GM08714 (cell line): ENCODE data around the gene THRB.
"Not testable (repeated sequence)": the region's sequence is repeated elsewhere in the genome, so short reads cannot be mapped to it uniquely, and the experiment has no call there.

Source experiments
- H3K4me3 ChIP-seq: fragments of 200-500 bp; sonication (Bioruptor generic); 2 replicates; pipeline ENCODE4 v1.5.1; 2014; ENCODE audit warnings: mild to moderate bottlenecking, low read length, inconsistent platforms
- ZNF274 ChIP-seq: IDR thresholded peaks from 2 replicates; pipeline ENCODE4 v1.6.1; 2012; ENCODE audit warnings: mild to moderate bottlenecking, low read depth, low read length

Gene THRB

GRCh38 chr3:24434651-24435050 is 60.0 kb downstream of the THRB start:
- TF ChIP-seq ZNF274, result no peak
- no peak overlapping the region for H3K4me3 ChIP-seq

DNA sequence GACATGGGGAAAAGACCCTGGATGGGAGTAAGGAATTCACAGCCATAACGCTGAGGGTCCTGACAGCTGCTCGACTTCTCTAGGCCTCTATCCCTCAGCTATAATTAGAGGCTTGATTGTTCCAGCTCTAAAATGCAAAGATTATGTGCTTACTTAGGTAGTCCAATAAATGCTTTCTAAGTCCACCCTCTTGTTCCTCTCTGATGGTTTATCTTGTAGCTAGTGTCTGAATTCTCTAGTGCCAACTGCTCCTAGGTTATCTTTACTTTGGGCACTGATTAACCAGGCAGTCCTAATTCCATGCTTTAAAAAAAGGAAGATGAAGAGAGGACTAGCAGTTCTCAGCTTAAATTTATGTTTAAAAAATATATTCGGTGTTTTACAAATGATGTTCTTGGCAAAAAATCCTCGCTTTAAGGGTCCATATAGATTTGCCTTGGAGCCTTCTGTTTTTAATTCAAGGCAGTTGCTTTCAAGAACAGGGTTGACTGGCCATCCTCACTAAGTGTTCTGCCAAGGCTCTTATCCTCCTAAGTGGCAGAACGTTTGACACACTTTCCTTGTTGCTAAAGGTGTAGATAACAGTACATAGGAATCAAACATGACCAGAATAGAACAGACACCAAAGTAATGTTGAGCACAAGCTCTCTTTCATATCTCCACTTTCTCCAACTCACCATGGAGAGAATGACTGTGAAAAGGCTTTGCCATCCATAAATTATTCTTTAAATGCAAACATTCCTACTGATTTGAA is 60.6 kb downstream of the THRB start:
- H3K4me3 ChIP-seq, result no peak overlapping the region
- TF ChIP-seq ZNF274, result no peak

GRCh38 chr3:24432989-24433388 is 61.7 kb downstream of the THRB start:
- TF ChIP-seq ZNF274, result no peak

DNA sequence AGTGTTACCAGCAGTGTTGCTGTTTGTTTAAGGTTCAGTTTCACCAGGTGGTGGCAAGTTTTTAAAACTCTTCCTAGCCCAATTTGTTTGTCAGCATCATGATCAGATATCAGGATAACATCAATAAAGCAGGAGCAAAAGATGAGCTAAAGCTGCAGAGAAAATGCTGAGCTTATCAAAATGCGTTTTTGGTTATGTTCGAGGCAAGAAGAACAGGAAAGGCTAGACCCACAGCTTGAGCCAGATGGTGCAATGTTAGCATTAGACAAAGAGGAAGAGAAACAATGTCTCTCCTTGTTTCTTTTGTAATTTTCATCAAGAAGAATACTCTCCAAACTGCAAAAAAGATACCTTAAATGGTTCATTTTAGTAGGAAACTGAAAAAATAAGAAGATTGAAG is 66.2 kb downstream of the THRB start:
- H3K4me3 ChIP-seq, result no peak overlapping the region
- TF ChIP-seq ZNF274, result no peak

More at GRCh38 chr3:24432989-24433388, 61.7 kb downstream of the THRB start:
- H3K4me3 ChIP-seq, result no peak overlapping the region

DNA sequence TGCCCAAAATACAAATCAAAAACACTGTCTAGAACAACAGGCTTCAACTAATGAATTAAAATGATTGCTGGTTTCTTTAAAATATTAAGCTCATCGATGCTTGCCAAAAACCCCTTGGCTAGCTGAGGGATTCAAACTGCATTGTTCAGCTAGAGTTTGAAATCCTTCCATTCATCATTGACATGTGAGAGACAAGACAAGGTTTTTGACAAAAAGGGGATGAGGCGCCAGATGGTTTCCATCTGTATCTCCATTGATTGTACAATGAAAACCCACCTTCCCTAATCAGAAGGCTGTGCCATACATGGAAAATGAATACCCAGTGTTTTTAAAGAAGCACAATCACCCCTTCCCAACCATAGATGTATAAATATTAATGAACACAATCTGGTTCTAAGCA is 67.8 kb downstream of the THRB start:
- TF ChIP-seq ZNF274, result no peak
- no peak overlapping the region for H3K4me3 ChIP-seq

GRCh38 chr3:24420829-24421228 is 73.8 kb downstream of the THRB start:
- not testable (repeated sequence) for H3K4me3 ChIP-seq

DNA sequence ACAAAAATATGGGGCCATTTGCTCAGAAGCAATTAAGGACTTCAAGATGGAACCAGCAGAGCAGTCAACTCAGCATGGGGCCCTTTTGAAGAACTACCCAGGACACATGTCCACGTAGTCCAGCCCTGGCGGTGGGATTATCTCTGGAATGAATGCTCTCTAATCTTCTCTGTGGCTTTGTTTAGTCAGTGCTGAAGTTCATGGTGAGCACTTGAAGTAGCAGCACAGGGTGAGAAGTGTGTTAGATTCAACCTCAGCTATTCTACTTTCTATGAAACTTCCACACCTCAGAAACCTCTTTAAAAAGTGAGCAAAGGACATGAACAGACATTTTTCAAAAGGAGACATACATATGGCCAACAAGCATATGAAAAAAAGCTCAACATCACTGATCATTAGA is 74.4 kb downstream of the THRB start:
- H3K4me3 ChIP-seq, result no peak overlapping the region
- TF ChIP-seq ZNF274, result no peak

- no peak for TF ChIP-seq ZNF274
These were observed 75.4 kb downstream of the THRB start for GRCh38 chr3:24419067-24419791.

GRCh38 chr3:24417730-24418129 is 76.9 kb downstream of the THRB start:
- no peak overlapping the region for H3K4me3 ChIP-seq
- no peak for TF ChIP-seq ZNF274

More at GRCh38 chr3:24419067-24419791, 75.4 kb downstream of the THRB start:
- H3K4me3 ChIP-seq, result no peak overlapping the region

GRCh38 chr3:24416224-24416623 is 78.4 kb downstream of the THRB start:
- no peak for TF ChIP-seq ZNF274
- no peak overlapping the region for H3K4me3 ChIP-seq

DNA sequence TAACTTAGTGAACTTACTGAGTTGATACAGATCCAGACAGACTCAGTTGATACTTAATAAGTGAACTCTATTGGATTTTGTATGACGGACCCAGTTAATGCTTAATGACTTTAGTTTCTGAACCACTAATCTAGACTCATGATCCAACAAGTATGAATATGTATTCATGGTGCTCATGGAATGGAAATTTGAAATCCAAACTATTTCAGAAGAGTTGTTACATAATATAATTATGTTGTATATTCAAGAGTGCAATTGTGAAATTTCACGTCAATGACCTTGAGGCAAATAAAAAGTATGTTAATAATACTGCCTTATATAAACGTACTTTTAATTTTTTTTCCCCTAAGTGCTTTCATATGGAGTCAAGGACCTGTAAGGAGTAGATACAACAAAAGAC is 78.8 kb downstream of the THRB start:
- H3K4me3 ChIP-seq, result no peak overlapping the region
- TF ChIP-seq ZNF274, result no peak

- not testable (repeated sequence) for H3K4me3 ChIP-seq
These were observed 81.0 kb downstream of the THRB start for GRCh38 chr3:24413662-24414061.

GRCh38 chr3:24410860-24411259 is 83.8 kb downstream of the THRB start:
- no peak overlapping the region for H3K4me3 ChIP-seq
- TF ChIP-seq ZNF274, result no peak

DNA sequence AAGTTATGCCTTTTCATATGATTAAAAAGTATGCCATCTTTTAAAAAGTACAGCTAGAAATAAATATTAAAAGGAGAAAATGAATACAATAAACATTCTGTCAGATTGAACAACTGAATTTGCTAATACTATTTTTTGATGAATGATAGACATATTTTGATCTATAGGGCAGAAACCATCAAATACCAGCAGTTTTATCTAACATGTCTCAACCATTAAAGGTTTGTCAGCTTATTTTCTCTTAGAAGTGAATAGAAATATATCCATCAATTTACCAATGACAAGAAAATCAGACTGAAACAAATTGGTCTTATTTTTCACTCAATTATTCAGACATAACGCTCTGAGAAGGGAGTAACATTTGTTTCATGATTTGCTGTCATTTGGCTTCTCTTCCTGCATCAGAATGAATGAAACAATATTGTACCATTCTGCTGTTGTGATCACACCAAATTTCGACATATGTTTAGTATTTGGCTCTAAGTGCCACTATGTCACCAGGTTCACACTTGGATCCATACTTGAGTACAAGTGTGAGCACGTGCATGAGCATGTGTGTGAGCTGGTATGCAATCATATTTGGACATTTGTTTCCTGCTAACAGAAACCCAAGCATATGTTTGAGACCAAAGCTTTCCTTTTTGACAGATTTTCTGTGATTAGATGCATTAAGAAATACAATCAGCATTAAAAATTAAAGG is 86.5 kb downstream of the THRB start:
- no peak overlapping the region for H3K4me3 ChIP-seq
- TF ChIP-seq ZNF274, result no peak

DNA sequence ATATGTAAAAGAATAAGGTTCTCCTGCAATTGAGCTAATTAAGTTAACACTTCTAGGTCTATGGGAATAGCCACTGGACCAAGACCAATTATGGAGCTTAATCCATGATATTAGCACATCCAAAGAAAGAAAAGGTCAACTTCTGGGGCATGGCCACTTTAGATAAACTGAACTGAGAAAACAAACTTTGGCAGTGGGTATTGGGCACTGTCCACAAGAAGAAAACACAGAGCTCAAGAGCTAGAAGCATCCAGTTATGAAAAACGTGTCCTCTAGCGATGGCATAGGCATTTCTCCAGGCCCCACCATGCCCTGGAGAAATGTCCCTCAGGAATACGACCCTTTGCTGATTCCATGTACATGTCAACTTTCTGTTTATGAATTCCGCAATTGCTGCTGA is 87.8 kb downstream of the THRB start:
- H3K4me3 ChIP-seq, result no peak overlapping the region
- no peak for TF ChIP-seq ZNF274
